ENCODE measurements around the gene NEK7. TPM values are rescaled to one million over a fixed set of nuclear protein-coding genes. Genes with fewer than 3 reads are reported as not detected.

Gene NEK7
- total and polyA plus RNA-seq, 2 donors (not counting 1 experiment from before 2014, with no cell fraction given), result 8.1 to 75.4 TPM

GRCh38 chr1:198297281-198297680, 140.5 kb downstream of the NEK7 start:
- no peaks in the 10 kb centered on the region for H3K4me1 Mint-ChIP-seq
- H3K27ac ChIP-seq (ENCODE audit: low read length in 2 of 2), result no peak overlapping the region
- H3K4me2 ChIP-seq (replicated peaks; ENCODE audit: low read depth, low read length, poor library complexity, severe bottlenecking), result no peak overlapping the region
- H3K4me3 ChIP-seq (ENCODE audit: control extremely low read depth in 1 of 5, extremely low read depth in 1 of 5, insufficient read depth in 1 of 5, low read depth in 2 of 5, low read length in 4 of 5), result no peak overlapping the region
- peaks cover 3% of the 10 kb centered on the region for H3K79me2 ChIP-seq (ENCODE audit: control insufficient read depth, insufficient read depth, low read length)
- peaks cover 5% of the 10 kb centered on the region for H4K20me1 ChIP-seq (ENCODE audit: control insufficient read depth, insufficient read depth, low read length, poor library complexity, severe bottlenecking)
- ChIA-PET CTCF (interaction anchor here (0.6 kb wide), 1 partner anchor 690 kb away, joined by 3 read pairs; no protein-coding TSS in a partner anchor), POLR2A (no interaction called here)
- ATAC-seq (ENCODE audit: low read depth) (no peak), DNase-seq (no peak)
- H3K4me1 ChIP-seq (ENCODE audit: control insufficient read depth in 2 of 2, insufficient read depth in 2 of 2, low read length in 2 of 2), result no peaks in the 10 kb centered on the region
- H3K27ac Mint-ChIP-seq, result peak overlapping the region; percentile 7
- no peak overlapping the region for H2AFZ ChIP-seq (ENCODE audit: insufficient read depth, low read depth, low read length, poor library complexity, severe bottlenecking)
- H3K9ac ChIP-seq (ENCODE audit: low read length), result no peak overlapping the region
- H3K27me3 ChIP-seq (replicated peaks in 1 of 4; ENCODE audit: control extremely low read depth in 1 of 4, control insufficient read depth in 3 of 4, insufficient read depth in 4 of 4, low read length in 3 of 4), result no peaks in the 10 kb centered on the region
- intact Hi-C loops (cut with micrococcal nuclease), result no loop called here
- 100% methylated on average over 2 of the region's 2 CpGs for WGBS (ENCODE audit: insufficient coverage)
- H3K4me3 Mint-ChIP-seq, result no peak overlapping the region
- TF ChIP-seq EZH2 (IDR thresholded peaks at IDR 0.05; ENCODE audit: borderline replicate concordance, insufficient read depth, low read depth, low read length, poor library complexity, severe bottlenecking) (no peak), CTCF (IDR thresholded peaks at IDR 0.05) (no peak)
- no peaks in the 10 kb centered on the region for H3K9me3 Mint-ChIP-seq (ENCODE audit: insufficient read depth)
- no peaks in the 10 kb centered on the region for H3K9me3 ChIP-seq (ENCODE audit: control extremely low read depth in 1 of 3, control insufficient read depth in 2 of 3, insufficient read depth in 1 of 3, low read length in 2 of 3)
- H3K36me3 ChIP-seq (replicated peaks in 1 of 2; ENCODE audit: control extremely low read depth in 1 of 2, control insufficient read depth in 1 of 2, extremely low read depth in 1 of 2, insufficient read depth in 2 of 2, low read length in 1 of 2), result peaks cover 10 to 31% of the 10 kb centered on the region in 2 experiments
- no peaks in the 10 kb centered on the region for H3K27me3 Mint-ChIP-seq

GRCh38 chr1:198298640-198299039, 141.8 kb downstream of the NEK7 start:
- H3K4me3 Mint-ChIP-seq, result no peak overlapping the region
- Histone ChIP-seq H3K4me1 (ENCODE audit: control insufficient read depth in 2 of 2, insufficient read depth in 2 of 2, low read length in 2 of 2) (no peaks in the 10 kb centered on the region), H4K20me1 (ENCODE audit: control insufficient read depth, insufficient read depth, low read length, poor library complexity, severe bottlenecking) (peaks cover 5% of the 10 kb centered on the region), H3K79me2 (ENCODE audit: control insufficient read depth, insufficient read depth, low read length) (peaks cover 3% of the 10 kb centered on the region), H3K9me3 (ENCODE audit: control extremely low read depth in 1 of 3, control insufficient read depth in 2 of 3, insufficient read depth in 1 of 3, low read length in 2 of 3) (no peaks in the 10 kb centered on the region), H3K4me3 (ENCODE audit: control extremely low read depth in 1 of 5, extremely low read depth in 1 of 5, insufficient read depth in 1 of 5, low read depth in 2 of 5, low read length in 4 of 5) (no peak overlapping the region), H3K27me3 (replicated peaks in 1 of 4; ENCODE audit: control extremely low read depth in 1 of 4, control insufficient read depth in 3 of 4, insufficient read depth in 4 of 4, low read length in 3 of 4) (no peaks in the 10 kb centered on the region), H3K4me2 (replicated peaks; ENCODE audit: low read depth, low read length, poor library complexity, severe bottlenecking) (no peak overlapping the region), H3K27ac (ENCODE audit: low read length in 2 of 2) (no peak overlapping the region), H3K36me3 (replicated peaks in 1 of 2; ENCODE audit: control extremely low read depth in 1 of 2, control insufficient read depth in 1 of 2, extremely low read depth in 1 of 2, insufficient read depth in 2 of 2, low read length in 1 of 2) (peaks cover 15 to 31% of the 10 kb centered on the region in 2 experiments), H2AFZ (ENCODE audit: insufficient read depth, low read depth, low read length, poor library complexity, severe bottlenecking) (no peak overlapping the region), H3K9ac (ENCODE audit: low read length) (no peak overlapping the region)
- intact Hi-C loops (cut with micrococcal nuclease), result no loop called here
- TF ChIP-seq EZH2 (IDR thresholded peaks at IDR 0.05; ENCODE audit: borderline replicate concordance, insufficient read depth, low read depth, low read length, poor library complexity, severe bottlenecking), result no peak
- TF ChIP-seq CTCF (IDR thresholded peaks at IDR 0.05), result no peak
- H3K27me3 Mint-ChIP-seq, result no peaks in the 10 kb centered on the region
- ChIA-PET CTCF (no interaction called here), POLR2A (no interaction called here)
- no peaks in the 10 kb centered on the region for H3K9me3 Mint-ChIP-seq (ENCODE audit: insufficient read depth)
- no peak for ATAC-seq (ENCODE audit: low read depth)
- H3K4me1 Mint-ChIP-seq, result no peaks in the 10 kb centered on the region
- DNase-seq, result no peak
- H3K27ac Mint-ChIP-seq, result no peak overlapping the region
- 100% methylated on average over 2 of the region's 6 CpGs for WGBS (ENCODE audit: insufficient coverage)

All from B cell (primary cell).